A549 treated with CORT108297 at 1 μM for 4 hours (cell line): Measurements from ENCODE around the gene TMEM203. TPM values are rescaled to one million over a fixed set of nuclear protein-coding genes. Genes with fewer than 3 reads are reported as not detected.

Experiments used
- total RNA-seq: library from RNA; stranded (reverse); fragments of 200-300 nt; extraction: Qiagen RNA extraction; gene quantifications from 5 replicates; pipeline ENCODE4 v1.2.3, GENCODE V29; 2022

Gene TMEM203, protein sequence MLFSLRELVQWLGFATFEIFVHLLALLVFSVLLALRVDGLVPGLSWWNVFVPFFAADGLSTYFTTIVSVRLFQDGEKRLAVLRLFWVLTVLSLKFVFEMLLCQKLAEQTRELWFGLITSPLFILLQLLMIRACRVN
- 35.3 to 48.6 TPM (median 45.8 TPM) in 5 replicates for total RNA-seq

DNA sequence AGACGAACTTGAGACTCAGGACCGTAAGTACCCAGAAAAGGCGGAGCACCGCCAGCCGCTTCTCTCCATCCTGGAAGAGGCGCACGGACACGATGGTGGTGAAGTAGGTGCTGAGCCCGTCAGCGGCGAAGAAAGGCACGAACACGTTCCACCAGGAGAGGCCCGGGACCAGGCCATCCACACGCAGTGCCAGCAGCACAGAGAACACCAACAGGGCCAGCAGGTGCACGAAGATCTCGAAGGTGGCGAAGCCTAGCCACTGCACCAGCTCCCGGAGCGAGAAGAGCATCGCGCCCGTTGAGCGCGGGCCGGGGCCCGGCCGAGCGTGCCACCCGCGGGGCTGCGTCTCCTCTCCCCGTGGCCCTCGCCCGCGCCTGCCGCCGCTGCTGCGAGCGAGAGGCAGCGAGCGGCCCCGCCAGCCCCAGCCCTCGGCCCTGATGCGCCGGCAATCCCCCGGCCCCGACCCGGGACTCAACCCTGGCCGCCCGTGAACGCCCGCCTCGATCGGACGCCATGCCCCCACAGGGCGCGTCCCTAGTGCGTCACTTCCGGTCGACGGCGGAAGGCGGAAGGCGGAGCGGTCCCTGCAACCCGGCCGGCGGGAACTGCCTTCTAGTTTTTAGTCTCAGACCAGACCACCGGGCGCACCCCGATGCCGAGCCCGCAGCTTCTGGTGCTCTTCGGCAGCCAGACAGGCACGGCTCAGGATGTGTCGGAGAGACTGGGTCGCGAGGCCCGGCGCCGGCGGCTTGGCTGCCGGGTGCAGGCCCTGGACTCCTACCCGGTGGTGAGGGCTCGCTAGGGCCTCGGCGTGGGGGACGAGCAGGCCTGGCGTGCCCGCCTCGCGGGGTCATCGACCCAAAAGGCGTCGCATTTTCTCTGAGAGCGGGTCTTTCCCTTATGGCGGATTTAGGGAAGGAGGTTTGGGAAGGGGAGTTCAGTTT is at the start of gene TMEM203, which contains the start of gene NDOR1:
TMEM203 (minus strand) TSS at position 523 of the 944 bp plus-strand sequence; CDS start at position 289, 234 bp downstream.
NDOR1 (plus strand) TSS at position 575 of the 944 bp plus-strand sequence; CDS start at position 653, 78 bp downstream.

DNA sequence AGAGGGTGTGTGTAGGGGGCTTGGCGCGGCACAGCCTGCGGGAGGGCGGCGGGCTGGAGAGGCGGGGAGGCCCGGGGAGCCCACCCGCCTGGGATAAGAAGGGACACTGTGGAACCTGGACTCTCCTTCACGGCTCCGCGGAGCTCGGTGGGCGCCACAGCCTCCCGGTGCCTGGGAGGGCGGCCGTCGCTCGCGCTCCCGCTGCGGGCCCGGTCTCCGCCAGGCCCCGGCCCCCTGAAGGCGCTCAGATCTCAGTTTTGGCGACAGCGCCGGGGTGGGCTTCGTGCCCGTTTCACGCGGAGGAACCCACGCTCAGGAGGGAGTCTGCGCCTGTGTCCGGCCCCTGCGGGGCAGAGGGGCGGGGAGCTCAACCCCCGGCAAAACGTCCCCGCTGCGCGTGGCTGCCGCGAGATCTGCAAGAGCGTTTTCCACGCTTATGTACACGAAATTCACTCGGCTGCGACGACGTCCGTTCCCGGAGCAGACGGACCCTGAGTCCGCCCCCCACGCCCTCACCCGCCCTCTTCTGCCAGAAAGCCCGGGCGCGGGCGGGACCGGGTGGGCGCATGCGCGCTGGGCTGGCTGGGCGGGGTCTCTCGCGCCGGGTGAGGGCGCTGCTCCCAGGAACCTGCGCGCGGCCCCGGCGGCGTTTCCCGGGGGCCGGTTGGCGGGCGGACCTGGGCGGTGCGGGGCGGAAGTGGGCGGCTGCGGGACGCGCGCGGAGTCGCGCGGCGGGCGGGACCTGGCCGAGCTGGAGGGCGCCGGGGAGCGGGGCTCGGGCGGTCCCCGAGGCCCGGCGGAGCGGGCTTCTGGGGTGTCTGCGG is 49.4 kb upstream of the TMEM203 start, which contains the start of gene NELFB:
NELFB (plus strand) TSS at position 704 of the 824 bp plus-strand sequence.

DNA sequence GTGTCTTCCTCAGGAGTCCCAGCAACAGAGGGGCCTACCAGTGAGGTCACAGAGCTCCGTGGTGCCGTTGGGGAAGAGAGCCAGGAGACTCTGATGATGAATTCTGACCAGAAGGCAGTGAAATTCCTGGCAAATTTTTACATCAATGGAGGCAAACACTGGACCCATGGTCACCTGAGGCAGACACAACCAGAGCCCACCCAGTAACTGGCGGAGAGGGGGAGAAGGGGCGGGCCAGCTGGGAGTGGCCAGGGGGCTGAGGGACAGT is 45.7 kb upstream of the TMEM203 start, which contains the start of gene STPG3:
STPG3 (plus strand) TSS at position 93 of the 268 bp plus-strand sequence; CDS start at position 94, 1 bp downstream.

DNA sequence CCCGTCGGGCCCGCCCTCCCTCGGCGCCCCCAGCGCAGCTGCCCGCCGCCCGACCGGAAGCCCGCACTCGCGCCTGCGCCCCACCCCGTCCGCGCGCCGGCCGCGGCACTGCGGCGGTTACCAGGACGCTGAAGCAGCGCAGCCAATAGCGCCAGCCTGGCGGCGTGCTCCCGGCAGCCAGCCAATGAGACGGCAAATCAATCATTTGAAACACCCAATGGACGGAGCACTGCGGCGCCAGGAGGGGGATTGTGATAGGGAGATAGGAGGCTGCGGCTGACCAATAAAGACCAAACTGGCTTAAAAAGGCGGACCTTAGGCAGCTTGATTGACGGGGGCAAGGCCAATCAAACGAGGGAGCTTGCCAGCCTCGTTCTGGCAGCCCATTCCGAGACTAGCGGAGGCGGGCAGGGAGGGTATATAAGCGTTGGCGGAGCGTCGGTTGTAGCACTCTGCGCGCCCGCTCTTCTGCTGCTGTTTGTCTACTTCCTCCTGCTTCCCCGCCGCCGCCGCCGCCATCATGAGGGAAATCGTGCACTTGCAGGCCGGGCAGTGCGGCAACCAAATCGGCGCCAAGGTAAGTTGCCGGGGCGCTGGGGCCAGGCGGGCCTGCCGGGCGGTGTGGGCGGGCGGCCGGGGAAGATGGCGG is 35.5 kb upstream of the TMEM203 start, which contains the start of gene TUBB4B:
TUBB4B (plus strand) TSS at position 447 of the 649 bp plus-strand sequence; CDS start at position 521, 74 bp downstream.

DNA sequence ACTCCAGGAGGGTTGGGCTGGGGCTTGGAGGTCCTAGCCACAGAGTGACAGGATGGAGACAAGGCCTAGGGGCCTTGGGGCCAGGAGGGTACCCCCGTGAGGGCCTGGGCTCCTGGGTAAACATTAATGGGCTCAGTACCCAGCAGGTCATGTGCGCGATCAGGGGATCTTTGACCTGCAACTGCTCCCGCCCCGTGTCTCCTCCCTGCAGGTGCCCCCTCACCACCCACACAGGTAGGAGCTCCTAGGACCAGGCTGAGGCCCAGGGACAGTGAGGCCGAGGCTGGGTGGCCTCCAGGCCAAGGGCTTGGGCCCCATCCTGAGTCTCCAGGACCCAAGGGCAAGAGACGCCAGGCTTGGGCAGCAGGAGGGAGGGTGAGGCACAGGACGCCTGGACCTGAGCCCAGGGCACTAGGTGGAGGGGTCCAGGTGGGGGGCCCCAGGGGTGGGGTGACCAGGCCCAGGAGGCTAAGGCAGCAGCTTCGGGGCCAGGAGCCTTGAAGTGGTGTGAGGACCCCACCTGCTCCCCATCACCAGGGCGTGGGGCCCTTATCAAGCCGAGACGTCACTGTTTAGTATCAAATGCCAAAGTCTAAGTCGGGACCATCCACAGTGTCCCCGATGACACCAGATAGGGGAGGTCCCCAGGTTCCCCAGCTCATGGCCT is 25.4 kb upstream of the TMEM203 start, which contains the start of gene SLC34A3:
SLC34A3 (plus strand) TSS at position 197 of the 667 bp plus-strand sequence. CDS start 802 bp downstream, outside the sequence.

DNA sequence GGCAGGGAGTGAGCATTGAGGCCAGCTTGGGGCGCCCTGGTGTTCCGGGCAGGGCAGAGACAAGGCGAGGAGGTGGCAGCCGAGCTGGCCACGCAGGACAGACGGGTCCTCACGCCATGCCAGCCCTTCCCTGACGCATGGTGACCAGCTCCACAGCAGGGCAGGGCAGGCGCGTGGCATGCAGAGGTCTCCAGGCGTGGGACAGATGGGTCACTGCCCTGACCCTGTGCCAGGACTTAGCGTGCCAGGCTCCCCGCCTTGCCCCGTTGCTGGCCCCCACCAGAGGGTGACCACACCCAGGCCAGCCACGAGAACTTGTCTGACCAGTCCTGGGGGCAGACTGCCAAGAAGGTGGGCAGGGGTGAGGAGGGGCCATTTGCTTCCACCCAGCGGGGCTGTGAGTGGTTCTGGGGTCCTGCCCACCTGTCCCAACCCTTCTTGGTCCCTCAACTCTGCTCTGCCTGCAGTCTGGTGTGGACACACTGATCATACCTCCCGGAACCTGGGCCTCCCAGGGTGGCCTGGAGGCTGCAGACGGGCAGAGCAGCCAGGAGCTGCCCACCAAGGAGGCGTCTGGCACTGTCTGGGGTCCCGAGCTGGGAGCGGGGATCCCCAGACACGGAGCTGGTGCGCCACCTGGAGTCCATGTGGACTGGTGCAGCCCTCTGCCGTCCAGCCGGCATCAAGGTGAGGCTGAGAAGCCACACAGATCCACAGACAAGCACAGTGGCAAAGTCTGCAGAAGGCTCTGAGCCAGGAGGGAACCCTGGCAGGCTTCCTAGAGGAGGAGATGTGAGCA is 21.8 kb upstream of the TMEM203 start, which contains the start of gene RNF224:
RNF224 (plus strand) TSS at position 449 of the 799 bp plus-strand sequence. CDS start 834 bp downstream, outside the sequence.

DNA sequence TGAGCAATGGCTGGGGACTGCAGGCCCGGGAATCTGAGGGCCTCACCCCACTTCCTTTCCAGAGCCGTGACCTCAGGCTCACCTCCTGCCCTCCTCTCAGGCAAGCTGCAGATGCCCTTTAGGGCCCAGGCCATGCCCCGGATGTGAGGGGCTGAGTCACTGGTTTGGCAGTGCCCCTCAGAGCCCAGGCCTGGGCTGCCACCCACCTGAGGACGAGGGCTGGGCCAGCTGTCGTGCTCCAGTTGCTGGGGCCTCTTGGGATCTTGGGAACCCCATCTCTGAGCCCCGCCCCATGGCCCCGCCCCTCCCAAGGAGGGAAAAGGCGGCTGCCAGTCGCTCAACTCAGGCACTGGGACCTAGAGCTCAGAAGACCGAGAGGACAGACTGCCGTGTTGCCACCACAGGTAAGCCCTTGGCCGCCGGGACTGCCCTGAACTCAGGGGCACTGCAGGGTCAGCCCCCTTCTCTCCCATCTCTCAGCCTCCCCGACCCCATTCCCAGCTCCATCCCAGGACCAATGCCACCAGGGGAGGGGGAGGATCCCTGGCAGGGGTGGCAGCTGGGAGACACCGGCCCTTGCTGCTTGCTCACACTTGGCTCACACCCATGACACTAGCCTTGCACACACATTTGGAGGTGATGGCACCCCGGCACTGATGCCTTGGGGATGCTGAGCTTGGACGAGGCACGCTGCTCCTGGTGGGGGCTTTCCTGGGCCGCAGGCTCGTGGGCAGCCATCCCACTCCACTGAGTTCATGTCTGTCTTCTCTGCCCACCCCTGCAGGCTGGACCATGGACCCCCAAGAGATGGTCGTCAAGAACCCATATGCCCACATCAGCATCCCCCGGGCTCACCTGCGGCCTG is 19.6 kb upstream of the TMEM203 start, which contains the start of gene CYSRT1:
CYSRT1 (plus strand) TSS at position 345 of the 865 bp plus-strand sequence; CDS start at position 793, 448 bp downstream.

DNA sequence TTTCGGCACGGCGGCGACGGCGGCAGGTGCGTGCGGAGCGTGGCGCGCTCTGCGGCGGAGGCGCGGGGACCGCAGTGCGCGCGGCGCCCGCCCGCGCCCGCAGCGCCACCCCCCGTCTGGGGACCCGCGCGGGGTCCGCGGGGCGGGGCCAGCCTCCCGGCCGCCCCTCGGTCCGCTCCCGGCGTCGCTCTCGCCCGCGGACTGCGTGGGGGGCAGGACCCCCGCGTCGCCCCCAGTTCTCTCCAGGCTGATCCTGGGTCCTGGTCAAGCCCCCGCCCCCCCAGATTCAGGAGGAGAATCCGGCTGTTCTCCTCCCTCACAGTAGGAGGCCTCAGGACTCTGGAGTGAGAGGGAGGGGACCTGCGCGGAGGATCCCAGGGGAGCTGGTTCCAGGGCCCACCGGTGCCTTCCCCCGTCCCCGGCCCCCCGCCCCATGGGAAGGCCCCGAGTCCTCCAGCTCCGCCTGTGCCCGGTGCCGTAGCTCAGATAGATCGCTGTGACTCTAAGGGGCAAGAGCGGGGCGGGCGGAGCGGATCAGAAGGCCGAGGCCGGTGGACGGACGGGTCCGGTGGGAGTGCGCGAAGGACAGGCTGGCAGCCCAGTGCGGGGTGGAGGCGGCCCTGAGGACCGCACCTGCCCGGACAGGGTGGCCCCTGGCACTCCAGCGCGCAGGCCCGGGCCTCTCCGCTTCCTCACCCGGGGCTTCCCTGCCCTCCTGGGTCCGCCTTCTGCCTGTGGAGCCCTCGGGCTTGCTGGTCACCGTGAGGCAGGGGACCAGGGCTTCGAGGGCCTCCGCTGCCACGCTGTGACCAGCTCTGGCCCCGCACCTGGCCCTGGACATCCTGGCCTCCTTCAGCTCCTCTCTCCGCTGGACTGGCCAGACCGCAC is 17.0 kb upstream of the TMEM203 start, which contains the start of gene RNF208:
RNF208 (minus strand) TSS at position 51 of the 888 bp plus-strand sequence. CDS start 1,028 bp downstream, outside the sequence.

DNA sequence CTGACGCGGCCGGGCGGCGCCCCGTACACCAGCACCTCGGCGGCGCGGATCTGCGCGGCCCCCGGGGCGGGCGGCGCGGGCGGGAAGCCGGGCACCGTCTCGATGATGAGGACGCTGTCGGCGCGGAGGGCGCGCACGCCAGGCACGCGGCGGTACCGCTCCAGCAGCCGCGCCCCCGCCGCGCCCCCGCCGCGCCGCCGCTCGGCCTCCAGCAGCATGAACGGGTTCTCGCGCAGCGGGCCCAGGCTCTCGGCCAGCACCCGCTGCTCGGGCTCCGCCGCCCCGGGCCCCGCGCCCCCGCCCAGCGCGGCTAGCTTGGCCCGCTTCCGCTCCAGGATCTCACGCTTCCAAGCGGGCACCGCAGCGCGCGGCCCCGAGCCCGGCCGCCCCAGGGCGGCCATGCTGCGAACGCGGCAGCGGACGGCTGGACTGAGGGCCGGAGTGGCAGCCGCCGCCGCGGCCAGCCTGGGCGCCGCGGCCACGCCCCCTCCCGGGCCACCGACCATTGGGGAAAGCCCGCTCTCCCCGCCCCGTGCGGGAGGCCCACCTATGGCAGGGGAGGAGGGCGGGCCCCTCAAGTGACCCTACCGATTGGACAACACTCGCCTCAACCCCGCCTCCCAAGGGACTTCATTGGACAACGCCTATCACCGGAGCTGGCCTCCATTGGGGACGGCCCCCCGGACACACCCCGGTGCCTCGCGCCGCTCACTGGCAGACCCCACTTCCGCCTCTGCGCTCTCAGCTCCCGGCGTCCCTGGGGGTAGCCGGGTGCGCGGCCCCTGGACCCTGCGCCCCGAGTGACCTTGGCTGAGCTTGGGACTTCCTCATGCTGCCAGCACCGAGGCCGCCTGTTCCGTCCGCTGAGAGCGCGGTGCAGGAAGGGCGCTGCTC is 4.9 kb downstream of the TMEM203 start, which contains the start of gene TPRN:
TPRN (minus strand) TSS at position 431 of the 894 bp plus-strand sequence; CDS start at position 401, 30 bp downstream.

DNA sequence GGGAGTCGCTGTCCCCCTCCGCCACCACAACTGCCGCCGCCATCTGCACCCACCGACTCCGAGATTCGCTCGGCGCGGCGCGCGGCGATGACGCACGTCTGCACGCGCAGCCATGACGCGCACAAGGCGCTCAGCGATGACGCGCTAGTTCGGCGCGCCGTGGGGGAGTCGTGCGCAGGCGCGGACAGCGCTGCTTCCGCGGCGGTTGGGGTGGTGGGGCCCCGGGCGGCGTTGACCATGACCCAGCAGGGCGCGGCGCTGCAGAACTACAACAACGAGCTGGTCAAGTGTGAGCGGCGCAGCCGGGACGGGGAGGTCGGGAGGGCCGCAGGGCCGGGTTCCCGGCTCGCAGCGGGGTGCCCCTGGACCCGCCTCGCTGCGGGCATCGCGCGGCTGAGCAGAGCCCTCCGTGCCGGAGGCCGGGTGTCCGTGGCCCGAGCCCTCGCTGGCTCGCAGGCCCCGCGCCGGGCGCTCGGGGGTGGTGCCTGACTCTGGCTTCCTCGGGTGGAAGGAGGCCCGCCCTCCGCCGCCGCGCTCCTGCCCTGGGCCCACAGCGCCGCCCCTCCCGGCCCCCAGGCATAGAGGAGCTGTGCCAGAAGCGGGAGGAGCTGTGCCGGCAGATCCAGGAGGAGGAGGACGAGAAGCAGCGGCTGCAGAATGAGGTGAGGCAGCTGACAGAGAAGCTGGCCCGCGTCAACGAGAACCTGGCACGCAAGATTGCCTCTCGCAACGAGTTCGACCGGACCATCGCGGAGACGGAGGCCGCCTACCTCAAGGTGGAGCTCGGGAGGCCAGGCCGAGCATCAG is 16.8 kb downstream of the TMEM203 start, which contains the start of the genes ANAPC2 and SSNA1:
ANAPC2 (minus strand) TSS at position 71 of the 807 bp plus-strand sequence; CDS start at position 43, 28 bp downstream.
SSNA1 (plus strand) TSS at position 187 of the 807 bp plus-strand sequence; CDS start at position 238, 51 bp downstream.

DNA sequence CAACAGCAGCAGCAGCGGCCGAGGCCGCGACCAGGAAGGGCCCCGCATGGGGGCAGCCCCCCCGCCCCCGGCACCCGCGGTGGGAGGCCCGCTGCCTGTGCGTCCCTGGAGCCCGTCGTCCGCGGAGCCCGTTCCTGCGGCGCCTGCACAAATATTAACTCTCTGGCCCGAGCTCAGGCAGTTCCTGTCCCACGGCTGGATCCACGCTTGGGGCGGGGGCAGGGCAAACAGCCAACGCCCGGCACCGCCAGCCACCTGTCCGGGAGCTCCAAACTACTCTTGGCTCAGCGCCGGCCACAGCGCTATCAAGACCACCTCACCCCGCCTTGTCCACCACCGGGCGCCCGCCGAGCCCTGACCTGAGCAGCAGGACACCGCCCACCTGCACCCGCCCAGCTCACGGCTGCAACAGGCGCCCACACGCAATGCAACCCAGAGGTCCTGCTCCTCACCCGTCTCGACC is 35.5 kb downstream of the TMEM203 start, which contains the start of gene LRRC26:
LRRC26 (minus strand) TSS at position 156 of the 463 bp plus-strand sequence; CDS start at position 48, 108 bp downstream.

